Breast epithelium (tissue), 3 donors: ENCODE data around the gene RASA4.
"Not testable (repeated sequence)": the region's sequence is repeated elsewhere in the genome, so short reads cannot be mapped to it uniquely, and the experiment has no call there.

ENCODE experiments used
- CTCF ChIP-seq, 3 donors: fragments of 450-650 bp; IDR thresholded peaks; one replicate each; pipeline ENCODE4 v1.5.1; 2016 to 2017; ENCODE audit warnings: antibody characterized with exemption in 3 of 3, mild to moderate bottlenecking in 3 of 3, moderate library complexity in 3 of 3
- POLR2A ChIP-seq: fragments of 450-650 bp; IDR thresholded peaks from one replicate; pipeline ENCODE4 v1.6.1; 2016; ENCODE audit warnings: antibody characterized with exemption, mild to moderate bottlenecking, moderate library complexity
- POLR2AphosphoS5 ChIP-seq, 3 donors: sonication (generic); formaldehyde crosslinking; IDR thresholded peaks; one replicate each; pipeline ENCODE4 v1.6.1; 2017; ENCODE audit warnings: antibody characterized with exemption in 3 of 3

DNA sequence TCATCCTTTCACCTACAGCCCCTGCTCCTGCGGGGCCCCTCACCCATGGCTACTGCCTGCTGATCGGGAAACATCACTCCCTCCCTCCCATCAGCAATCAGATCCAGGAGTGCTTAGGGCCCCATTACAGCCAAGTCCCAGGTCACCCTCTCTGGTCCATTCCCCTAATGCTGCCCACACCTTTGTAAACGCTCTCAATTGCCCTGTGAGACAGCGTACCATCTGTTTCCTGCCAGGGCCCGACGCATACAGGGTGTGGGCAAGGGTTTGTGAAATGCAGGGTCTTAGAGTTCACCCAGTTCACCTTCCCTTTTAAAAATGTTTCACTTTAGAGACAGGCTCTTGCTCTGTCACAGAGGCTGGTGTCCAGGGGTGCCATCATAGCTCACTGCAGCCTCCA is 17.7 kb upstream of the RASA4 start:
- not testable (repeated sequence) for TF ChIP-seq CTCF (IDR thresholded peaks at IDR 0.05); POLR2A; POLR2AphosphoS5 (IDR thresholded peaks at IDR 0.05)
